PC-9 (cell line): Measurements from ENCODE around the gene SNX6. TPM values are rescaled to one million over a fixed set of nuclear protein-coding genes. Genes with fewer than 3 reads are reported as not detected.

Source experiments
- BruUV-seq: library from RNA; stranded (reverse); fragments of 400-500 nt; replicated peaks from 2 replicates; lab custom pipeline; 2021; lab: Mats Ljungman, UMichigan
- CTCF ChIA-PET: fragments of 300-600 bp; sonication (Branson Sonifier 250); formaldehyde crosslinking; loops from one replicate; lab custom pipeline; 2022; ENCODE audit warnings: antibody characterized with exemption; lab: Charles Lee
- POLR2A ChIA-PET: fragments of 300-600 bp; sonication (Branson Sonifier 250); formaldehyde crosslinking; loops from one replicate; lab custom pipeline; 2022; ENCODE audit warnings: antibody characterized with exemption; ENCODE audit not compliant: unreplicated experiment; lab: Charles Lee
- DNase-seq, 2 experiments: peaks; one replicate each; pipeline versions ENCODE4 v3.0.0 to v3.0.0-alpha.2; 2015 to 2022; ENCODE audit warnings: mixed read lengths in 1 of 2
- H2AFZ ChIP-seq: fragments of 200-600 bp; sonication (generic); 2 replicates; pipeline ENCODE4 v1.8.1; 2017; ENCODE audit warnings: antibody characterized with exemption
- H3F3A ChIP-seq: fragments of 200-600 bp; sonication (generic); 2 replicates; pipeline ENCODE4 v1.8.1; 2017; ENCODE audit warnings: antibody characterized with exemption, mild to moderate bottlenecking, low read depth; ENCODE audit not compliant: insufficient read depth
- H3K27ac ChIP-seq: fragments of 200-600 bp; sonication (generic); 2 replicates; pipeline ENCODE4 v1.6.1; 2016; ENCODE audit warnings: mixed run types
- H3K27me3 ChIP-seq: fragments of 200-600 bp; sonication (generic); 2 replicates; pipeline ENCODE4 v1.6.1; 2016; ENCODE audit warnings: low read depth, mixed run types; ENCODE audit not compliant: insufficient read depth
- H3K36me3 ChIP-seq: fragments of 200-600 bp; sonication (generic); 2 replicates; pipeline ENCODE4 v1.6.1; 2016; ENCODE audit warnings: low read depth, mixed run types
- H3K4me1 ChIP-seq: fragments of 200-600 bp; sonication (generic); replicated peaks from 2 replicates; pipeline ENCODE4 v1.6.1; 2016; ENCODE audit warnings: mixed run types; ENCODE audit not compliant: insufficient read depth
- H3K4me2 ChIP-seq: fragments of 200-600 bp; sonication (generic); 2 replicates; pipeline ENCODE4 v1.6.1; 2017; ENCODE audit warnings: mixed run types
- H3K4me3 ChIP-seq: fragments of 200-600 bp; sonication (generic); 2 replicates; pipeline ENCODE4 v1.6.1; 2016; ENCODE audit warnings: mixed run types
- H3K79me2 ChIP-seq: fragments of 200-600 bp; sonication (generic); 2 replicates; pipeline ENCODE4 v1.6.1; 2017; ENCODE audit warnings: low read depth, mixed run types
- H3K9me2 ChIP-seq: fragments of 200-600 bp; sonication (generic); 2 replicates; pipeline ENCODE4 v1.8.1; 2017; ENCODE audit warnings: mild to moderate bottlenecking; ENCODE audit not compliant: insufficient read depth
- H3K9me3 ChIP-seq: fragments of 200-600 bp; sonication (generic); 2 replicates; pipeline ENCODE4 v1.8.1; 2016; ENCODE audit warnings: low read depth; ENCODE audit not compliant: insufficient read depth
- H4K20me1 ChIP-seq: fragments of 200-600 bp; sonication (generic); 2 replicates; pipeline ENCODE4 v1.8.1; 2017; ENCODE audit not compliant: insufficient read depth
- EZH2 ChIP-seq: fragments of 200-600 bp; sonication (generic); IDR thresholded peaks from 2 replicates; pipeline ENCODE4 v1.8.0; 2017; ENCODE audit warnings: antibody characterized with exemption, low read depth
- intact Hi-C: fragments of 100-400 bp; cut with micrococcal nuclease; formaldehyde crosslinking; loops from one replicate; pipeline ENCODE4 v1.10.0; 2022; ENCODE audit not compliant: unreplicated experiment
- total RNA-seq: library from RNA; stranded (reverse); gene quantifications from 2 replicates; pipeline ENCODE4 v1.2.3, GENCODE V29; 2021
- TF ChIP-seq, protein P1 (sequence below): fragments of 200-600 bp; sonication (generic); conservative IDR thresholded peaks from 2 replicates; pipeline ENCODE4 v1.6.1; 2017; ENCODE audit warnings: mixed run types, antibody characterized with exemption, mild to moderate bottlenecking, moderate library complexity

The SNX6 gene
- total RNA-seq, 1 experiment from 2014 or later, result 51.8 TPM

DNA sequence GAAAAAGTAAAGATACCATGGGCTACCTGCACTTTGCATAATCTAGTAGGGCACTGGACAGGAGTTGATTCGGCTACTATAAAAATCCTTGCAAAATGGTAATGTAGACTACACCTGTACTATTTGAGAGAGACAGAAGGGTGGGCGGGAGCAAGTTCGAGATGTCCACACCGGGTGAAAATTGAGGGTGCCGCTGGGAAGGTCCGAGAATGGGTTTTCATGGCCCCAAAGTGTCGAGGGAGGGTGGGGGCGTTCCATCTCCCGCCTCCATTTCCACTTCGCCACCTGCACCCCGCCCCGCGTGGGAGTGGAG lies 648 bp downstream of the SNX6 start:
- Histone ChIP-seq H3K27ac (peak overlapping the region; percentile 34; the same call in 1 of the 2 replicates), H3K36me3 (no peaks in the 10 kb centered on the region), H3K9me2 (no peaks in the 10 kb centered on the region), H3K4me2 (peak overlapping the region; percentile 82), H3F3A (no peaks in the 10 kb centered on the region), H2AFZ (peak overlapping the region; percentile 88), H3K4me3 (peak overlapping the region; percentile 86), H3K9me3 (no peaks in the 10 kb centered on the region), H3K79me2 (peaks cover 25% of the 10 kb centered on the region), H4K20me1 (no peaks in the 10 kb centered on the region), H3K27me3 (no peaks in the 10 kb centered on the region), H3K4me1 (peaks cover 4% of the 10 kb centered on the region)
- TF ChIP-seq, protein P1, sequence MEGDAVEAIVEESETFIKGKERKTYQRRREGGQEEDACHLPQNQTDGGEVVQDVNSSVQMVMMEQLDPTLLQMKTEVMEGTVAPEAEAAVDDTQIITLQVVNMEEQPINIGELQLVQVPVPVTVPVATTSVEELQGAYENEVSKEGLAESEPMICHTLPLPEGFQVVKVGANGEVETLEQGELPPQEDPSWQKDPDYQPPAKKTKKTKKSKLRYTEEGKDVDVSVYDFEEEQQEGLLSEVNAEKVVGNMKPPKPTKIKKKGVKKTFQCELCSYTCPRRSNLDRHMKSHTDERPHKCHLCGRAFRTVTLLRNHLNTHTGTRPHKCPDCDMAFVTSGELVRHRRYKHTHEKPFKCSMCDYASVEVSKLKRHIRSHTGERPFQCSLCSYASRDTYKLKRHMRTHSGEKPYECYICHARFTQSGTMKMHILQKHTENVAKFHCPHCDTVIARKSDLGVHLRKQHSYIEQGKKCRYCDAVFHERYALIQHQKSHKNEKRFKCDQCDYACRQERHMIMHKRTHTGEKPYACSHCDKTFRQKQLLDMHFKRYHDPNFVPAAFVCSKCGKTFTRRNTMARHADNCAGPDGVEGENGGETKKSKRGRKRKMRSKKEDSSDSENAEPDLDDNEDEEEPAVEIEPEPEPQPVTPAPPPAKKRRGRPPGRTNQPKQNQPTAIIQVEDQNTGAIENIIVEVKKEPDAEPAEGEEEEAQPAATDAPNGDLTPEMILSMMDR, result no peak
- no peak for TF ChIP-seq EZH2
- CTCF ChIA-PET, result no interaction called here
- DNase-seq, result no peak
- POLR2A ChIA-PET, result no interaction called here
- intact Hi-C loops, result no loop called here
- no TSS peak for BruUV-seq

DNA sequence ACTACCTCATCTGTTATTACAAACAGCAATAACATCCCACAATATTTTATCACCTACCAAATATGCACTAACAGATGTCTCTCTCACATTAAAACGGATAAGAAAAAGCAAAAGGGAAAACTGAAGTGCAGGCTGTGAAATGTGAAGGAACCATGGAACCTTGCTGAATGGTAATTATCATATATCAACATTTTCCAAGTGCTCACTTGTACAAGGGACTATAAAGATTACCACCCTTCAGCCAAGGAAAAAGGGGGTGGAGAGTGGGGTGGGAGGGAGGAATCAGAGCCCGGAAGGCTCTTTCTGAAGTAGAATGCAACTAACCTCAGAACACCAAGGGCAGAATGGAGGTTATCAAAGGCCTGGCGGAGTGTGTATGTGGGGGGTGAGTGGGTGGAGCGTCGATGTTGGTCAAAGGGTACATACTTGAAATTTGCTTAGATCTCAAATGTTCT lies 1.2 kb downstream of the SNX6 start:
- H3K9me2 ChIP-seq, result no peaks in the 10 kb centered on the region
- peak overlapping the region; percentile 82 for H3K4me2 ChIP-seq
- H3K79me2 ChIP-seq, result peaks cover 25% of the 10 kb centered on the region
- TF ChIP-seq, protein P1, result no peak
- no peak for TF ChIP-seq EZH2
- intact Hi-C loops, result no loop called here
- peaks cover 4% of the 10 kb centered on the region for H3K4me1 ChIP-seq
- H3K27ac ChIP-seq, result no peak overlapping the region
- no TSS peak for BruUV-seq
- CTCF ChIA-PET, result no interaction called here
- no peaks in the 10 kb centered on the region for H4K20me1 ChIP-seq
- no peaks in the 10 kb centered on the region for H3F3A ChIP-seq
- H3K36me3 ChIP-seq, result no peaks in the 10 kb centered on the region
- DNase-seq, result no peak
- no peak overlapping the region for H2AFZ ChIP-seq
- peak overlapping the region; percentile 86 for H3K4me3 ChIP-seq
- no peaks in the 10 kb centered on the region for H3K9me3 ChIP-seq
- POLR2A ChIA-PET, result no interaction called here
- no peaks in the 10 kb centered on the region for H3K27me3 ChIP-seq

DNA sequence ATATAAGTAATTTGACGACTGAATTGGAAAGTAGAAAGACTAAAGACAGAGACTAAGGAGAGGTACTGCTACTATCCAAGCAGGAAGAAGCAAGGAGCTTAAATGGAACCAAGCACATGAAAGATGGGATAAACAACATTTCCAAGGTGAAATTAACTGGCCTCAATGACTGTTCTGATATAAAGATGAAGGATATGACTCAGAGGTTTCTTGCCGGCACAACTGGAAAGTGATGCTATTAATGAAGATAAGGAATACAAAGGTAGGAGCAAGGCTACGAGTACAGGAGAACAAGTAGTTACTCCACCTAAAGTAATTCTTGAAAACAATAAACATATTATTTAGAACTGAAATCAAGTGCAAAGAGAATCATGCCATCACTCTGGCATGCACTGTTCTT lies 6.4 kb downstream of the SNX6 start:
- H3K27ac ChIP-seq, result no peak overlapping the region
- H3K79me2 ChIP-seq, result peaks cover 12% of the 10 kb centered on the region
- TF ChIP-seq EZH2, result no peak
- TF ChIP-seq, protein P1, result no peak
- no peaks in the 10 kb centered on the region for H3K36me3 ChIP-seq
- no peaks in the 10 kb centered on the region for H3K4me1 ChIP-seq
- POLR2A ChIA-PET, result interaction anchor here (0.5 kb wide), 1 partner anchor 20 kb away, joined by 4 read pairs; no protein-coding TSS in a partner anchor
- no peak overlapping the region for H3K4me2 ChIP-seq
- DNase-seq, result no peak
- H2AFZ ChIP-seq, result no peak overlapping the region
- no peaks in the 10 kb centered on the region; the same call in 1 of the 2 replicates for H4K20me1 ChIP-seq
- no peaks in the 10 kb centered on the region for H3K9me3 ChIP-seq
- no peaks in the 10 kb centered on the region for H3K27me3 ChIP-seq
- CTCF ChIA-PET, result no interaction called here
- H3K9me2 ChIP-seq, result no peaks in the 10 kb centered on the region
- no peaks in the 10 kb centered on the region for H3F3A ChIP-seq
- no TSS peak for BruUV-seq
- no peak overlapping the region for H3K4me3 ChIP-seq
- intact Hi-C loops, result no loop called here
